Gastroesophageal sphincter (tissue), 3 donors: ENCODE results near the gene PGF.

Experiments used
- CTCF ChIP-seq, 4 experiments: fragments of 200-600 bp in 2 of 4; fragments of 450-650 bp in 2 of 4; sonication (generic) in 1 of 4; IDR thresholded peaks; one replicate each; pipeline ENCODE4 v1.5.1; 2017 to 2019; ENCODE audit warnings: antibody characterized with exemption in 4 of 4, mild to moderate bottlenecking in 2 of 4, moderate library complexity in 2 of 4
- POLR2A ChIP-seq, 2 donors: fragments of 450-650 bp; IDR thresholded peaks; one replicate each; pipeline ENCODE4 v1.6.1; 2017; ENCODE audit warnings: antibody characterized with exemption in 2 of 2, mild to moderate bottlenecking in 2 of 2, moderate library complexity in 1 of 2

- TF ChIP-seq POLR2A (IDR thresholded peaks at IDR 0.05), result no peak
- no peak for TF ChIP-seq CTCF (IDR thresholded peaks at IDR 0.05)
Observed at GRCh38 chr14:74924061-74924460, 31.3 kb downstream of the PGF start.
